CD4-positive, alpha-beta T cell (primary cell): ENCODE measurements around the gene MAN1C1. TPM values are rescaled to one million over a fixed set of nuclear protein-coding genes. Genes with fewer than 3 reads are reported as not detected.

Source experiments
- ATAC-seq: fragments of 200-7000 bp; cut with Tn5 transposase; one replicate; pipeline ENCODE4 v1.10.0; 2022; ENCODE audit warnings: mild to moderate bottlenecking; ENCODE audit not compliant: poor library complexity
- CTCF ChIA-PET: fragments of 350-600 bp; sonication (Branson Sonifier 250); formaldehyde crosslinking; loops from one replicate; lab custom pipeline; 2021; ENCODE audit warnings: antibody characterized with exemption, inconsistent platforms; lab: Charles Lee
- POLR2A ChIA-PET: fragments of 350-600 bp; sonication (Branson Sonifier 250); formaldehyde crosslinking; loops from one replicate; lab custom pipeline; 2021; ENCODE audit warnings: antibody characterized with exemption, inconsistent platforms; lab: Charles Lee
- DNase-seq, 14 experiments: peaks; one replicate each; pipeline ENCODE4 v3.0.0-alpha.2; 2013 to 2020; ENCODE audit warnings: mixed read lengths in 2 of 14
- H3K27ac ChIP-seq, 2 donors: one replicate each; pipeline versions ENCODE4 v1.5.1 to v1.7.0; 2013; ENCODE audit warnings: low read length in 2 of 2, low read depth in 1 of 2, mild to moderate bottlenecking in 1 of 2
- H3K27me3 ChIP-seq, 2 experiments: 1 replicate in 1 of 2; 2 replicates in 1 of 2; pipeline versions ENCODE4 v1.6.1 to v1.7.0; 2013; ENCODE audit warnings: low read length in 2 of 2, control low read depth in 1 of 2, mild to moderate bottlenecking in 1 of 2, moderate library complexity in 1 of 2; ENCODE audit not compliant: insufficient read depth in 2 of 2, control insufficient read depth in 1 of 2
- H3K36me3 ChIP-seq: one replicate; pipeline ENCODE4 v1.6.1; 2013; ENCODE audit warnings: low read length, control low read depth; ENCODE audit not compliant: insufficient read depth
- H3K4me1 ChIP-seq: one replicate; pipeline ENCODE4 v1.6.1; 2013; ENCODE audit warnings: low read length, control low read depth; ENCODE audit not compliant: insufficient read depth
- H3K4me3 ChIP-seq: one replicate; pipeline ENCODE4 v1.5.1; 2013; ENCODE audit warnings: mild to moderate bottlenecking, low read length, moderate library complexity
- H3K9me3 ChIP-seq, 2 experiments: 1 replicate in 1 of 2; 2 replicates in 1 of 2; pipeline versions ENCODE4 v1.6.1 to v1.7.0; 2013; ENCODE audit warnings: low read length in 2 of 2, mild to moderate bottlenecking in 2 of 2, control low read depth in 1 of 2, moderate library complexity in 1 of 2; ENCODE audit not compliant: control insufficient read depth in 1 of 2, insufficient read depth in 1 of 2
- H3K27ac Mint-ChIP-seq: one replicate; pipeline ENCODE4 v1.8.0; 2020; ENCODE audit warnings: mixed read lengths
- H3K27me3 Mint-ChIP-seq: one replicate; pipeline ENCODE4 v1.8.0; 2021; ENCODE audit warnings: mixed read lengths
- H3K36me3 Mint-ChIP-seq: one replicate; pipeline ENCODE4 v1.8.0; 2021; ENCODE audit warnings: low read depth, mixed read lengths
- H3K4me1 Mint-ChIP-seq: one replicate; pipeline ENCODE4 v1.8.0; 2021; ENCODE audit warnings: low read depth, mixed read lengths
- H3K4me3 Mint-ChIP-seq: one replicate; pipeline ENCODE4 v1.8.0; 2020; ENCODE audit warnings: mild to moderate bottlenecking, mixed read lengths
- H3K9me3 Mint-ChIP-seq: one replicate; pipeline ENCODE4 v1.8.0; 2020; ENCODE audit warnings: mixed read lengths
- intact Hi-C, 2 experiments: fragments of 100-400 bp; cut with DNase I in 1 of 2; cut with micrococcal nuclease in 1 of 2; formaldehyde crosslinking; loops; one replicate each; pipeline versions ENCODE4 v1.15.1 to v1.9.0; 2023 to 2025; cut with DNase I, micrococcal nuclease
- total RNA-seq, 174 experiments: library from RNA in 2 of 174; stranded (reverse) in 2 of 174; gene quantifications; one replicate each; pipeline ENCODE4 v1.2.3 and lab custom pipeline; 2021 to 2026
- TF ChIP-seq, protein P1 (sequence below): fragments of 200-600 bp; IDR thresholded peaks from one replicate; pipeline ENCODE4 v1.8.0; 2022; ENCODE audit warnings: antibody characterized with exemption, mild to moderate bottlenecking

Gene MAN1C1
- total RNA-seq, 2 experiments from 2014 or later: 44.4 to 46.9 TPM

- H3K9me3 Mint-ChIP-seq: no peaks in the 10 kb centered on the region
- no peak overlapping the region for H3K27ac ChIP-seq
- peaks cover 38% of the 10 kb centered on the region for H3K36me3 ChIP-seq
- no peak overlapping the region for H3K4me3 ChIP-seq
- H3K4me3 Mint-ChIP-seq: no peak overlapping the region
- ATAC-seq (no peak), DNase-seq (no peak)
- ChIA-PET POLR2A (no interaction called here), CTCF (no interaction called here)
- H3K27ac Mint-ChIP-seq: no peak overlapping the region
- peaks cover 19% of the 10 kb centered on the region for H3K4me1 ChIP-seq
- no peaks in the 10 kb centered on the region for H3K27me3 Mint-ChIP-seq
- no peaks in the 10 kb centered on the region for H3K27me3 ChIP-seq
- TF ChIP-seq, protein P1, sequence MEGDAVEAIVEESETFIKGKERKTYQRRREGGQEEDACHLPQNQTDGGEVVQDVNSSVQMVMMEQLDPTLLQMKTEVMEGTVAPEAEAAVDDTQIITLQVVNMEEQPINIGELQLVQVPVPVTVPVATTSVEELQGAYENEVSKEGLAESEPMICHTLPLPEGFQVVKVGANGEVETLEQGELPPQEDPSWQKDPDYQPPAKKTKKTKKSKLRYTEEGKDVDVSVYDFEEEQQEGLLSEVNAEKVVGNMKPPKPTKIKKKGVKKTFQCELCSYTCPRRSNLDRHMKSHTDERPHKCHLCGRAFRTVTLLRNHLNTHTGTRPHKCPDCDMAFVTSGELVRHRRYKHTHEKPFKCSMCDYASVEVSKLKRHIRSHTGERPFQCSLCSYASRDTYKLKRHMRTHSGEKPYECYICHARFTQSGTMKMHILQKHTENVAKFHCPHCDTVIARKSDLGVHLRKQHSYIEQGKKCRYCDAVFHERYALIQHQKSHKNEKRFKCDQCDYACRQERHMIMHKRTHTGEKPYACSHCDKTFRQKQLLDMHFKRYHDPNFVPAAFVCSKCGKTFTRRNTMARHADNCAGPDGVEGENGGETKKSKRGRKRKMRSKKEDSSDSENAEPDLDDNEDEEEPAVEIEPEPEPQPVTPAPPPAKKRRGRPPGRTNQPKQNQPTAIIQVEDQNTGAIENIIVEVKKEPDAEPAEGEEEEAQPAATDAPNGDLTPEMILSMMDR: no peak
- H3K4me1 Mint-ChIP-seq: peaks cover 35% of the 10 kb centered on the region
- H3K36me3 Mint-ChIP-seq: peaks cover 37% of the 10 kb centered on the region
- intact Hi-C loops: no loop called here
- no peaks in the 10 kb centered on the region for H3K9me3 ChIP-seq
Observed at GRCh38 chr1:25746299-25747045, 129.9 kb downstream of the MAN1C1 start.

GRCh38 chr1:25747046-25747719 lies 130.6 kb downstream of the MAN1C1 start:
- ATAC-seq (no peak), DNase-seq (no peak)
- H3K4me1 Mint-ChIP-seq: peaks cover 32% of the 10 kb centered on the region
- CTCF ChIA-PET: no interaction called here
- Histone ChIP-seq H3K27ac (no peak overlapping the region), H3K27me3 (no peaks in the 10 kb centered on the region), H3K36me3 (peaks cover 38% of the 10 kb centered on the region), H3K9me3 (no peaks in the 10 kb centered on the region), H3K4me1 (peaks cover 19% of the 10 kb centered on the region), H3K4me3 (no peak overlapping the region)
- peak overlapping the region; percentile 58 for H3K27ac Mint-ChIP-seq
- TF ChIP-seq, protein P1: no peak
- no peaks in the 10 kb centered on the region for H3K9me3 Mint-ChIP-seq
- peaks cover 39% of the 10 kb centered on the region for H3K36me3 Mint-ChIP-seq
- intact Hi-C loops: no loop called here
- no peaks in the 10 kb centered on the region for H3K27me3 Mint-ChIP-seq
- POLR2A ChIA-PET: no interaction called here
- no peak overlapping the region for H3K4me3 Mint-ChIP-seq

DNA sequence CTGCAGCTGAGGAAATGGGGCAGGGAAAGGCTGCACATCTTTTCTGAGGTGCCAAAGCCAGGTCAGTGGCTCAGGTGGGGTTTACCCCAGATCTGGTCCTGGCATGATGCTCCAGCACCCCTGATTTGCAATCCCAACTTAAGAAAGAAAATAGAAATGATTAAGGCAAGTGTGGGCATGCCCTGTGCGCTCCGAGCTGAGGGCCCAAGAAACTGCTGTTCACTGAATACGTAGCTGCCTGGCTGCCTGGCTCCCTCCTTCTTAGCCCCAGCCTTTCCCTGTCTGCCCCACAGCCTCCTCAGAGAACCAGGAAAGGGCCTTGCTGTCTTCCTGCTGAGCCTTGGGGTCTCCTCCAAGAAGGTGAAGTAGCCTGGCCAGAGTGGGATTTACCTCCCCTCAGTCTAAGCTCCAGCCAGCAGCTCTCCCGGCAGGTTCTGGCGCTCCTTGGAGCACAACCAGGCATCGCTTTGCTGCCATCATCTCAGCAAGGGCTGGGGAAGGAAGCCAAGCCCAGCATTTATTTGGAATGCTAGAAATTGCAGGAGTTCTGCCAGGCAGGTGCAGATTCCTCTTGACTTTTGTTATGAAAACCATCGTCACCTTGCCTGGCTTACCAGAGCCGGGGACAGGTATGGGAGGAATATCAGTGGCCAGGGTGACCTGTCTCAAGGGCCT lies 132.1 kb downstream of the MAN1C1 start:
- Histone ChIP-seq H3K4me1 (peaks cover 25% of the 10 kb centered on the region), H3K9me3 (no peaks in the 10 kb centered on the region), H3K27me3 (no peaks in the 10 kb centered on the region), H3K4me3 (no peak overlapping the region), H3K27ac (no peak overlapping the region), H3K36me3 (peaks cover 47% of the 10 kb centered on the region)
- Mint-ChIP-seq H3K4me3 (no peak overlapping the region), H3K27me3 (no peaks in the 10 kb centered on the region), H3K36me3 (peaks cover 44% of the 10 kb centered on the region), H3K9me3 (no peaks in the 10 kb centered on the region), H3K27ac (peak overlapping the region; percentile 39), H3K4me1 (peaks cover 35% of the 10 kb centered on the region)
- intact Hi-C loops: no loop called here
- DNase-seq (no peak), ATAC-seq (no peak)
- ChIA-PET POLR2A (interaction anchor here (1.4 kb wide), 1 partner anchor 51 kb away, joined by 4 read pairs; no protein-coding TSS in a partner anchor), CTCF (interaction anchor here (0.6 kb wide), 1 partner anchor 37 kb away, joined by 4 read pairs; no protein-coding TSS in a partner anchor)
- TF ChIP-seq, protein P1: no peak
